Measurements from ENCODE around the gene PDGFD.

- TF ChIP-seq BHLHE40 (IDR thresholded peaks at IDR 0.05; ENCODE audit: borderline replicate concordance) (no peak), HDGF (IDR thresholded peaks at IDR 0.05; ENCODE audit: borderline replicate concordance) (no peak), CTBP1 (IDR thresholded peaks at IDR 0.05; ENCODE audit: borderline replicate concordance) (no peak), LEF1 (IDR thresholded peaks at IDR 0.05; ENCODE audit: borderline replicate concordance) (no peak), FOXA1 (IDR thresholded peaks at IDR 0.05) (no peak), NFRKB (IDR thresholded peaks at IDR 0.05) (no peak), SP1 (IDR thresholded peaks at IDR 0.05) (no peak)
These were observed 170.4 kb downstream of the PDGFD start for GRCh38 chr11:103993507-103993906.
